HG03139 (cell line): ENCODE measurements around the gene EML4.
A peak's percentile ranks its signal among the peaks of the same experiment; 100 is the strongest.

ENCODE experiments used
- ATAC-seq: cut with Tn5 transposase; IDR thresholded peaks from one replicate; pipeline ENCODE4 v1.9.1; 2021; ENCODE audit not compliant: unreplicated experiment

Gene EML4

GRCh38 chr2:42137125-42137841, 31.9 kb upstream of the EML4 start:
- no peak for ATAC-seq

- ATAC-seq = no peak
Observed at GRCh38 chr2:42138163-42139015, 30.8 kb upstream of the EML4 start.

GRCh38 chr2:42139101-42139500, 30.1 kb upstream of the EML4 start:
- ATAC-seq = no peak

DNA sequence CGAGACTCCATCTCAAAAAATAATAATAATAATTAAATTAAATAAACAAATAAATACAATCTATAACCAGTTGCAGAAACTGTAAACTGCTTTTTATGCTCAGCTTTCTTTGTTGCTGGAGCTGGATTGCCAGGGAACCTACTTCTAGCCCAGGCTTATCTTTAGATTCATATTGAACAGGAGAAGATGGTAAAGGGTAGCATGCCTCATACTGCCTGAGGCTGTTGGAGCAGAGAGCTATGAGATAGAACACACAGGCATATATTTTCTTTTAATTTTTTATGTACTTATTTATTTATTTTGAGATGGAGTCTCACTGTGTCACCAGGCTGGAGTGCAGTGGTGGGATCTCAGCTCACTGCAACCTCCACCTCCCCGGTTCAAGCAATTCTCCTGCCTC, 28.7 kb upstream of the EML4 start:
- no peak for ATAC-seq

DNA sequence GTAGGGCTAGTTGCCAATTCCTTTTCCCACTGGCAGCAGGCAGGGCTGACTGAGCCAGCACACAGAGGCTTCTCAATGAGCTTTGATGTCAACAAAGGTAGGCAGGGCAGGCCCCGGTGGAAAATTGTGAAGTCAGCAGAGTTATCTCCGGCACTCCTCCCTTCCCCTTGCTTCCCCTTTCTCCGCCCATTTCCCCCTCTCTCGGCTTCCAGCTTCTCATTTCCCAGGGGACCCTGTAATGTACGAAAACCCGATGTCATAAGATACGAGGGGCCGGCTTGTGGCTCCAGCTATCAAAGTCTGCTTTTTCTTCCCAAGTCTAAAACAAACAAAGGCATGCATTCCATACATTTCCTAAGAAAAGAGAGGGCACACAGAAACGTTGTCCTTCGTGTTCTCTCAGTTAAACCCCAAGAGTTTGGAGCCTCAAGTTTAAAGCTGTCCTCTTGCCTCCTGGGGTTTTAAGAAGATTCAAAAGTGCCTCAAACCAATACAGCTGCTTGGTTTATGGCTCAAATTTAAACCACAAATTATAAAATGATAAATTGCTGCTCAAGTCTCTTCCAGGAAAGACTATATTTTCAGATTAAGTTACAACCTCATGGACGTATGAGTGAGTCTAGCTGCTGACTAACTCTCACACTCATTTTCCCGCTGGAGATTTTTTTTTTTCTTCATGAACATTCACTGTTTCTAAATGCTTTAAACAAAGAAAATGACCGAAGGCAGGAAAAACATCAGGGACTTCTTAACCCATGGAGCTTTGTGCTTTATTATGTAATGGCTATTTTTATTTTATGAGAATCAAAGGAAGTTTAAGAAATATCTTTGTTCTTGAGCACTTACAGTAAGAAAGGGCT, 27.2 kb upstream of the EML4 start:
- ATAC-seq = no peak

- no peak for ATAC-seq
Observed at GRCh38 chr2:42142547-42143184, 26.5 kb upstream of the EML4 start.

DNA sequence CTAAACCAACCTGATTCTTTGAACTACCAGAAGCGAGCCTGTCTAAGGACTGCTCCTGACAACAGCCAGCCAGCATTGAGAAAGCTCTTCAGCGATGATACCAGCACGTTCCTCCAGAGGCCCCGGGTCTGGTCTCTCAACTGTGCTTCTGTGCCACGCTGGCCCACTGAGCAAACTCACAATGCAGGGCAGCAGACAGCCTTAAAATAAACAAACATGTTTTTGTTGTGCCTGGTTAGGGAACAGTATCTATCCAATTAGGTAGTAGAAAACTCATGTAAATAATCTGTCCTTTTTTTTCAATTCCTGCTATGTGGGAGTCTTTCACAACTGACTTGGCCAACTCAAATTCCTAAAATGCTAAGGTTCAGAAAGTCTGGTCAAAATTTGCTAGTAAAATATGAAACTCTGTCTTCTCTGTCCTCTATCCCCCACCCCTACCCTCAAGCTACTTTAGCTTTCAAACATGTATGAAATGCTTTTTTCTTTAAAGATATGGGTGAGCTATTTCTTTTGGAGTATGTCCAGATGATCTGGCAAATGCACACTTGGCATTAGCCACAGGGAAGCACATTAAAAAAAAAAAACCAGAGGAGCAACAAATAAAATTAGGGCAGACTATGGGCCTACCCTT, 21.4 kb upstream of the EML4 start:
- no peak for ATAC-seq

DNA sequence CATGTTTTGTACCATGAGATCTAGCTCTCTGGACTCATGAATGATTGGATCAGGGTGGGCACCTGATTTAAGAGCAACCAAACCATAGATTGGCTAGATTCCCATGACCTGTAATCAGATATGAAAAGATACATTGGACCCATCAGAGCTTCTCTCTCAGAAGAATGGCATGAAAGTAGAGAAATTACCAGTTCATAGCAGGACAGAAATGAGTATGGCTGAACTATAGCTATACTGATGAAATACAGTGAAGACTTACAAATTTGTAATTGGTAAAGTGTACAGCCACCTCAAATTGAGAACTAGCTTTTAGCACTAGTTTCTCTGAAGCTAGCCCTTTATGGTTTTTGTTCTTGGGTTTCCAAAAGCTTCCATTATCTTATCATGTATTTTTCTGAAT, 19.0 kb upstream of the EML4 start:
- no peak for ATAC-seq

GRCh38 chr2:42153944-42154581, 15.1 kb upstream of the EML4 start:
- no peak for ATAC-seq

DNA sequence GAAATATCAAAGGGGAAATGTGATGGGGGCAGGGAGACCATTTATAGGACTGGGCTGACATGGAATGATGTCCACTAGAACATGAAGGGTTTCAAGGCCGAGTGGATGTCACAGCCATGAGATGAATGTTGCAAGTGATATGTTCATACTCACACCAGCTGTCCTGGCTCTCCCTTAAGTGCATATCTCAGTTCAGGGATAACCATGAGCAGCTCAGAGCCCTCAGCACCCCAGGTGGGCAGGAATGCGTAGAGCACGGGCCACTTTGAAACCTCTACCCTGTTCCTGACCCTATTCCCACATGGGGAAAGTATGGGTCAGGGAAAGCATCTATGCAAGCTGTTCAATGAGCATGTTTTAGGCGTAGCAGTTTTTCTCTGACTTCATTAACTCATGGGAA, 12.4 kb upstream of the EML4 start:
- no peak for ATAC-seq

GRCh38 chr2:42161444-42161843, 7.7 kb upstream of the EML4 start:
- no peak for ATAC-seq

GRCh38 chr2:42163444-42164045, 5.6 kb upstream of the EML4 start:
- ATAC-seq = no peak

DNA sequence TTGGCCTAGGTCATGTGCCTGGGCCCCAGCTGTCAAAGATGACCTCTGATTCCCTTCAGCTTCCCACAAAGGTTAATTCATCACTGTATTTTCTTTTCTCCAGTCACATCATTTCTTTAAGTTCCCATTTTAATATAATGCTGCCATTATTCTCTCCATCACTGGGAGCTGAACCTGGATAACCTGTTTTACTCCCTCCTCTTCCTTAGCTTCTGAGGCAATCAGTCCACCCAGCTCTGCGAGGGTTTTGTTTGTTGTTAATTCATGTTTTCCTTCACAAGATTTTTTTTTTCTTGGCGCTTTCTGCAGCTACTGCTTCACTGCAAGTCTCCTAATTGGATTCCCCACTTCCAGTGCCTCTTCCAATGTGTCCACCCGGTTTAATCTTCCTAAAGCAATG, 5.1 kb upstream of the EML4 start:
- no peak for ATAC-seq

DNA sequence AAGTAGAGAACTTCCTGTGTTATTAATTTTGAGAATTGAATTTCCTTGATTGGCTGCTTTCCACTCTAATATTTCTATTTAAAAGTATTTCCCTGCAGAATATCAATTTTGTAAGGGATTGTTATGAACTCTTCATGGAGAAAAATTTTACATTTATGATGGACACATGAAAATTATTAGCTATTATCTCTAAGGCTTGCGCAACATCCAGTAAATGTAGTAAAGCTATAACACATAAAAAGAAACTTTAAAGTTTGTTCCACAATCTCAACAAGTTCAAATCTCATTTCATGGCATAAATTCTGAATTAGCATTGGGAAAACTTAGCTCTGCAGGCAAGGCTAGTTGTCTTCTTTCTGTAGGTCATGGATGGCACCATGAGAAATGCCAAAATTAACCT, 4.2 kb upstream of the EML4 start:
- ATAC-seq = no peak

- no peak for ATAC-seq
Observed at GRCh38 chr2:42167458-42167857, 1.7 kb upstream of the EML4 start.

GRCh38 chr2:42168459-42169099, 574 bp upstream of the EML4 start:
- no peak for ATAC-seq

- ATAC-seq = peak; percentile 39
Observed at GRCh38 chr2:42169874-42170521, 845 bp downstream of the EML4 start.

- no peak for ATAC-seq
Observed at GRCh38 chr2:42170619-42171395, 1.7 kb downstream of the EML4 start.
